Glutamatergic neuron (in vitro differentiated cells): ENCODE measurements around the gene PCDHGC5. TPM values are rescaled to one million over a fixed set of nuclear protein-coding genes. Genes with fewer than 3 reads are reported as not detected.

Experiments used
- DNase-seq: peaks from one replicate; pipeline ENCODE4 v3.0.0; 2022
- H3K27ac Mint-ChIP-seq: one replicate; pipeline ENCODE4 v1.8.0; 2020; ENCODE audit warnings: mild to moderate bottlenecking, mixed read lengths, inconsistent platforms; ENCODE audit not compliant: unreplicated experiment
- H3K27me3 Mint-ChIP-seq: one replicate; pipeline ENCODE4 v1.8.0; 2020; ENCODE audit warnings: mild to moderate bottlenecking, moderate library complexity, mixed read lengths, inconsistent platforms; ENCODE audit not compliant: unreplicated experiment
- H3K36me3 Mint-ChIP-seq: one replicate; pipeline ENCODE4 v1.8.0; 2020; ENCODE audit warnings: mild to moderate bottlenecking, mixed read lengths, inconsistent platforms; ENCODE audit not compliant: unreplicated experiment
- H3K4me1 Mint-ChIP-seq: one replicate; pipeline ENCODE4 v1.8.0; 2020; ENCODE audit warnings: mild to moderate bottlenecking, low read depth, mixed read lengths, inconsistent platforms; ENCODE audit not compliant: unreplicated experiment
- H3K4me3 Mint-ChIP-seq: one replicate; pipeline ENCODE4 v1.8.0; 2020; ENCODE audit warnings: mild to moderate bottlenecking, mixed read lengths, inconsistent platforms; ENCODE audit not compliant: unreplicated experiment
- H3K9me3 Mint-ChIP-seq: one replicate; pipeline ENCODE4 v1.8.0; 2020; ENCODE audit warnings: mild to moderate bottlenecking, moderate library complexity, mixed read lengths, inconsistent platforms; ENCODE audit not compliant: unreplicated experiment
- total RNA-seq: library from RNA; stranded (reverse); fragmentation: NEBNext Ultra II Directional; extraction: Animal tissue kit (Norgen Biotek cat#: 25700); gene quantifications from one replicate; pipeline ENCODE4 v1.2.1, GENCODE V29; 2021; ENCODE audit not compliant: unreplicated experiment
- TF ChIP-seq, protein P1 (sequence below): fragments of 200-600 bp; sonication (generic); IDR thresholded peaks from one replicate; pipeline ENCODE4 v1.5.0; 2021; ENCODE audit not compliant: partially characterized antibody, unreplicated experiment

Gene PCDHGC5
- total RNA-seq, 1 donor from 2014 or later: 4.0 TPM

DNA sequence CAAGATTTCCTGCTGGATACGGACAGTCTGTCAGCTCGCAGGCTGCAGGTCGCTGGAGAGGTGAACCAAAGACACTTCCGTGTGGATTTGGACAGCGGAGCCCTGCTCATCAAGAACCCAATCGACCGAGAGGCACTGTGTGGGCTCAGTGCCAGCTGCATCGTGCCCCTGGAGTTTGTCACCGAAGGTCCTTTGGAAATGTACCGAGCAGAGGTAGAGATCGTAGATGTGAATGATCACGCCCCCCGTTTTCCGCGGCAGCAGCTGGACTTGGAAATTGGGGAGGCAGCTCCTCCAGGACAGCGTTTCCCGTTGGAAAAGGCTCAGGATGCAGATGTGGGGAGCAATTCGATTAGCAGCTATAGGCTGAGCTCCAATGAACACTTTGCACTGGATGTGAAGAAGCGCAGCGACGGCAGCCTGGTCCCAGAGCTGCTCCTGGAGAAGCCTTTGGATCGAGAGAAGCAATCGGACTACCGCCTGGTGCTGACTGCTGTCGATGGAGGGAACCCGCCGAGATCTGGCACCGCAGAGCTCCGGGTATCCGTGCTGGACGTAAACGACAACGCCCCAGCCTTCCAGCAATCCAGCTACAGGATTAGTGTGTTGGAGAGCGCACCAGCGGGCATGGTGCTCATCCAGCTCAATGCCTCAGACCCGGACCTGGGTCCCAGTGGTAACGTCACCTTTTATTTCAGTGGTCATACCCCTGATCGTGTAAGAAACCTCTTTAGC lies 3.4 kb upstream of the PCDHGC5 start:
- H3K4me1 Mint-ChIP-seq: peaks cover 22% of the 10 kb centered on the region
- H3K9me3 Mint-ChIP-seq: peaks cover 6% of the 10 kb centered on the region
- H3K27ac Mint-ChIP-seq: peak overlapping the region; percentile 67
- H3K36me3 Mint-ChIP-seq: peaks cover 11% of the 10 kb centered on the region
- no peak for DNase-seq
- TF ChIP-seq, protein P1, sequence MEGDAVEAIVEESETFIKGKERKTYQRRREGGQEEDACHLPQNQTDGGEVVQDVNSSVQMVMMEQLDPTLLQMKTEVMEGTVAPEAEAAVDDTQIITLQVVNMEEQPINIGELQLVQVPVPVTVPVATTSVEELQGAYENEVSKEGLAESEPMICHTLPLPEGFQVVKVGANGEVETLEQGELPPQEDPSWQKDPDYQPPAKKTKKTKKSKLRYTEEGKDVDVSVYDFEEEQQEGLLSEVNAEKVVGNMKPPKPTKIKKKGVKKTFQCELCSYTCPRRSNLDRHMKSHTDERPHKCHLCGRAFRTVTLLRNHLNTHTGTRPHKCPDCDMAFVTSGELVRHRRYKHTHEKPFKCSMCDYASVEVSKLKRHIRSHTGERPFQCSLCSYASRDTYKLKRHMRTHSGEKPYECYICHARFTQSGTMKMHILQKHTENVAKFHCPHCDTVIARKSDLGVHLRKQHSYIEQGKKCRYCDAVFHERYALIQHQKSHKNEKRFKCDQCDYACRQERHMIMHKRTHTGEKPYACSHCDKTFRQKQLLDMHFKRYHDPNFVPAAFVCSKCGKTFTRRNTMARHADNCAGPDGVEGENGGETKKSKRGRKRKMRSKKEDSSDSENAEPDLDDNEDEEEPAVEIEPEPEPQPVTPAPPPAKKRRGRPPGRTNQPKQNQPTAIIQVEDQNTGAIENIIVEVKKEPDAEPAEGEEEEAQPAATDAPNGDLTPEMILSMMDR: no peak
- peaks cover 6% of the 10 kb centered on the region for H3K27me3 Mint-ChIP-seq
- peak overlapping the region; percentile 85 for H3K4me3 Mint-ChIP-seq

DNA sequence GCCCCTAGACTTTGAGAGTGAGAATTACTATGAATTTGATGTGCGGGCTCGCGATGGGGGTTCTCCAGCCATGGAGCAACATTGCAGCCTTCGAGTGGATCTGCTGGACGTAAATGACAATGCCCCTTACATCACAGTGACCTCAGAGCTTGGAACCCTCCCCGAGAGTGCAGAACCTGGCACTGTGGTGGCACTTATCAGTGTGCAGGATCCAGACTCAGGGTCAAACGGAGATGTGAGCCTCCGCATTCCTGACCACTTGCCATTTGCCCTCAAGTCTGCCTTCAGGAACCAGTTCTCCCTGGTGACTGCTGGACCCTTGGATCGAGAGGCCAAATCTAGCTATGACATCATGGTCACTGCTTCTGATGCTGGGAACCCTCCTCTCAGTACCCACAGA lies 2.8 kb upstream of the PCDHGC5 start:
- Mint-ChIP-seq H3K27ac (no peak overlapping the region), H3K4me3 (peak overlapping the region; percentile 20), H3K36me3 (peaks cover 11% of the 10 kb centered on the region), H3K27me3 (peaks cover 11% of the 10 kb centered on the region), H3K4me1 (peaks cover 27% of the 10 kb centered on the region), H3K9me3 (peaks cover 4% of the 10 kb centered on the region)
- no peak for DNase-seq
- TF ChIP-seq, protein P1: no peak

DNA sequence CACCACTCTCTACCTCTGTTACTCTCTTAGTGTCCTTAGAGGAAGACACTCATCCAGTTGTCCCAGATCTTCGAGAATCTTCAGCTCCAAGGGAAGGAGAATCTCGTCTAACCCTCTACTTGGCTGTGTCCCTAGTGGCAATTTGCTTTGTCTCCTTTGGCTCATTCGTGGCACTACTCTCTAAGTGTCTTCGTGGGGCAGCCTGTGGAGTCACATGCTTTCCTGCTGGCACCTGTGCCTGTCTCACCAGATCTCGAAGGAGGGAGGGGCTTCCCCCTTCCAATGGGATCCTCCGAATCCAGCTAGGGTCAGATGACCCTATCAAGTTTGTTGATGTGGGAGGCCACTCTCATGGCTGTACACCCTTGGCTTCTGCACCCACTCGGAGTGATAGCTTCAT lies 1.8 kb upstream of the PCDHGC5 start:
- TF ChIP-seq, protein P1: no peak
- Mint-ChIP-seq H3K9me3 (peaks cover 4% of the 10 kb centered on the region), H3K27me3 (peaks cover 11% of the 10 kb centered on the region), H3K36me3 (peaks cover 11% of the 10 kb centered on the region), H3K4me3 (no peak overlapping the region), H3K27ac (no peak overlapping the region), H3K4me1 (peaks cover 30% of the 10 kb centered on the region)
- no peak for DNase-seq

DNA sequence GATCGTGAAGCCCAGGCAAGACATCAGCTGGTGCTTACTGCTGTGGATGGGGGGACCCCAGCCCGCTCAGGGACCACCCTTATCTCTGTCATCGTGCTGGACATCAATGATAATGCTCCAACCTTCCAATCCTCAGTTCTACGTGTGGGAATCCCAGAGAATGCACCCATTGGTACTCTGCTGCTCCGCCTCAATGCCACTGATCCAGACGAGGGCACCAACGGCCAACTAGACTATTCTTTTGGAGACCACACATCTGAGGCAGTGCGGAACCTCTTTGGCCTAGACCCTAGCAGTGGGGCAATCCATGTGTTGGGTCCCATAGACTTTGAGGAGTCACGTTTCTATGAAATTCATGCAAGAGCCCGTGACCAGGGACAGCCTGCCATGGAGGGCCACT lies 960 bp downstream of the PCDHGC5 start:
- Mint-ChIP-seq H3K27ac (no peak overlapping the region), H3K36me3 (peaks cover 11% of the 10 kb centered on the region), H3K4me3 (no peak overlapping the region), H3K4me1 (peaks cover 24% of the 10 kb centered on the region), H3K9me3 (peaks cover 4% of the 10 kb centered on the region), H3K27me3 (peaks cover 11% of the 10 kb centered on the region)
- TF ChIP-seq, protein P1: no peak
- DNase-seq: no peak

DNA sequence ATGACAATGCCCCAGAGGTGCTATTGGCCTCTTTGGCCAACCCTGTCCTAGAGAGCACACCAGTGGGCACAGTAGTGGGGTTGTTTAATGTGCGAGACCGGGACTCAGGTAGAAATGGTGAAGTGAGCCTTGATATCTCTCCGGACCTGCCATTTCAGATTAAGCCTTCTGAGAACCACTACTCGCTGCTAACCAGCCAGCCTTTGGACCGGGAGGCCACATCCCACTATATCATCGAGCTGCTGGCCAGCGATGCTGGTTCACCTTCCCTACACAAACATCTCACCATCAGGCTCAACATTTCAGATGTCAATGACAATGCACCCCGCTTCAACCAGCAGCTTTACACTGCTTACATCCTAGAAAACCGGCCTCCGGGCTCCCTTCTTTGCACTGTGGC lies 1.4 kb downstream of the PCDHGC5 start:
- Mint-ChIP-seq H3K4me1 (peaks cover 28% of the 10 kb centered on the region), H3K27me3 (peaks cover 12% of the 10 kb centered on the region), H3K4me3 (no peak overlapping the region), H3K27ac (no peak overlapping the region), H3K36me3 (peaks cover 11% of the 10 kb centered on the region), H3K9me3 (peaks cover 5% of the 10 kb centered on the region)
- TF ChIP-seq, protein P1: no peak
- DNase-seq: no peak
